ENCODE data around the gene SRSF6.
"Not testable (repeated sequence)": the region's sequence is repeated elsewhere in the genome, so short reads cannot be mapped to it uniquely, and the experiment has no call there.

Gene SRSF6

GRCh38 chr20:43448748-43449535, 8.8 kb upstream of the SRSF6 start:
- DNase-seq = peak; percentile 17

GRCh38 chr20:43450841-43451799, 6.6 kb upstream of the SRSF6 start:
- no peak for DNase-seq

- no peak for DNase-seq
Observed at GRCh38 chr20:43452404-43453126, 5.1 kb upstream of the SRSF6 start.

GRCh38 chr20:43456252-43456651, 1.4 kb upstream of the SRSF6 start:
- not testable (repeated sequence) for DNase-seq

- DNase-seq = peak; percentile 86
Observed at GRCh38 chr20:43456809-43457639, 672 bp upstream of the SRSF6 start.

GRCh38 chr20:43458422-43458924, 777 bp downstream of the SRSF6 start:
- DNase-seq = no peak

GRCh38 chr20:43459022-43459942, 1.6 kb downstream of the SRSF6 start:
- DNase-seq = no peak

- no peak for DNase-seq
Observed at GRCh38 chr20:43460172-43460829, 2.6 kb downstream of the SRSF6 start.

- DNase-seq = no peak
Observed at GRCh38 chr20:43460830-43461200, 3.1 kb downstream of the SRSF6 start.

GRCh38 chr20:43461894-43462659, 4.4 kb downstream of the SRSF6 start:
- no peak for DNase-seq

GRCh38 chr20:43462660-43463526, 5.2 kb downstream of the SRSF6 start:
- DNase-seq = no peak

GRCh38 chr20:43463527-43464218, 6.0 kb downstream of the SRSF6 start:
- DNase-seq = no peak

GRCh38 chr20:43464219-43464790, 6.6 kb downstream of the SRSF6 start:
- no peak for DNase-seq

- no peak for DNase-seq
Observed at GRCh38 chr20:43465625-43465943, 7.9 kb downstream of the SRSF6 start.

GRCh38 chr20:43467589-43467988, 9.9 kb downstream of the SRSF6 start:
- DNase-seq = no peak

- DNase-seq = no peak
Observed at GRCh38 chr20:43472671-43473380, 15.1 kb downstream of the SRSF6 start.

- DNase-seq = no peak
Observed at GRCh38 chr20:43473381-43473704, 15.6 kb downstream of the SRSF6 start.
